Measurements from ENCODE around the gene C14orf132. TPM values are rescaled to one million over a fixed set of nuclear protein-coding genes. Genes with fewer than 3 reads are reported as not detected.

Gene C14orf132
- total RNA-seq, 1 donor from 2014 or later = 8.0 TPM

DNA sequence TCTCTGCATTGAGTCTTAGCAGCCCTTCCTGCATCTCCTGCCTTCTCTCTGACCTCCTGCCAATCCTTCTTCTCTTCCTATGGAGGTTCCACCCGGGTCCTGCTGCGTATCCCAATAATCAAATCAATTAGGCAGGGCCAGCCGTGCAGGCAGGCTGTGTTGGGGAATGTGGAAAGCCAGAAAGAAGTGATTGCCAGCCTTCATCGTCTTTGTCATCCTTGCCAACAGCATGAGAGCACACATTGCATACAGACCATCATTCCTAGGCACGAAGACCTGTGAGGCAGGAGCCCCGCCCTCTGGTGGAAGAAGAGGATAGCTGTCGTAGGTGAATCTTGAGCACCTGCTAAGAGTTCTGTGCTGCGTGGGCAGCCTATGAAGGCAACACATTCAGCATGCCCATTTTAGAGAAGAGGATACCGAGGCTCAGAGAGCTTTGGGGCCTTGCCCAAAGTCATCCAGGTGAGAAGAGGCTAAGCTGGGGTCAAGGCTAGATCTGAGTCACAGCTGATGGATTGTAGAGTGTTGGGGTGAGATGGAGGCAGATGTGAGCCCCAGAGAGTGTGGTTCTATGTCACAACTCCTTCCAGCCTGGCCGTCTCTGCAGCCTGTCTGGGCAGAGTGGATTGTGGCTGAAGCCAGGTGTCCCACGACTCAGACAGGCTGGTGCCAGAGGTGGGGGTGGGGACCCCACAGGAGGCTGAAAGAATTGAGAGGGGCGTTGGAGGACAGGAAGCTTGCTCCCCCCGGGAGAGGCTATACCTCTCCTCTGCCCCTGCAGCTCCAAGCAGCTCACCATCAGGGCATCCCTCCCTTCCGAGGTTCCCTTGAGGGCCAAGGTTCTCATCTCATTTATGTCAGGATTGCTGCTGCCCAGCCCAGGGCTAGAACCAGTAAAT, 12.7 kb downstream of the C14orf132 start:
- Histone ChIP-seq H4K20me1 (ENCODE audit: insufficient read depth, low read length) (peaks cover 63% of the 10 kb centered on the region), H3K79me2 (ENCODE audit: insufficient read depth, low read length) (peaks cover 70% of the 10 kb centered on the region), H3K27ac (ENCODE audit: low read depth, low read length) (no peak overlapping the region), H3K9ac (ENCODE audit: low read length) (no peak overlapping the region), H3K4me2 (ENCODE audit: low read length) (no peak overlapping the region), H3K36me3 (ENCODE audit: insufficient read depth, low read length) (no peaks in the 10 kb centered on the region), H2AFZ (ENCODE audit: low read depth, low read length) (no peak overlapping the region), H3K4me3 (ENCODE audit: insufficient read depth, low read depth, low read length) (no peak overlapping the region), H3K27me3 (ENCODE audit: insufficient read depth, low read length) (no peaks in the 10 kb centered on the region), H3K9me3 (ENCODE audit: insufficient read depth, low read depth, low read length) (no peaks in the 10 kb centered on the region), H3K4me1 (ENCODE audit: insufficient read depth, low read length) (peaks cover 35% of the 10 kb centered on the region)
- TF ChIP-seq EZH2 (IDR thresholded peaks at IDR 0.05; ENCODE audit: insufficient read depth, low read length) = no peak
- TF ChIP-seq, protein P1, sequence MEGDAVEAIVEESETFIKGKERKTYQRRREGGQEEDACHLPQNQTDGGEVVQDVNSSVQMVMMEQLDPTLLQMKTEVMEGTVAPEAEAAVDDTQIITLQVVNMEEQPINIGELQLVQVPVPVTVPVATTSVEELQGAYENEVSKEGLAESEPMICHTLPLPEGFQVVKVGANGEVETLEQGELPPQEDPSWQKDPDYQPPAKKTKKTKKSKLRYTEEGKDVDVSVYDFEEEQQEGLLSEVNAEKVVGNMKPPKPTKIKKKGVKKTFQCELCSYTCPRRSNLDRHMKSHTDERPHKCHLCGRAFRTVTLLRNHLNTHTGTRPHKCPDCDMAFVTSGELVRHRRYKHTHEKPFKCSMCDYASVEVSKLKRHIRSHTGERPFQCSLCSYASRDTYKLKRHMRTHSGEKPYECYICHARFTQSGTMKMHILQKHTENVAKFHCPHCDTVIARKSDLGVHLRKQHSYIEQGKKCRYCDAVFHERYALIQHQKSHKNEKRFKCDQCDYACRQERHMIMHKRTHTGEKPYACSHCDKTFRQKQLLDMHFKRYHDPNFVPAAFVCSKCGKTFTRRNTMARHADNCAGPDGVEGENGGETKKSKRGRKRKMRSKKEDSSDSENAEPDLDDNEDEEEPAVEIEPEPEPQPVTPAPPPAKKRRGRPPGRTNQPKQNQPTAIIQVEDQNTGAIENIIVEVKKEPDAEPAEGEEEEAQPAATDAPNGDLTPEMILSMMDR (IDR thresholded peaks at IDR 0.05; ENCODE audit: insufficient read depth, low read depth, low read length) = peak; percentile 15
- no peak overlapping the region for H3K27ac Mint-ChIP-seq (ENCODE audit: unreplicated experiment)
- FAIRE-seq (no peak), DNase-seq (ENCODE audit: low read depth) (no peak)
- no peak overlapping the region for H3K4me3 Mint-ChIP-seq (ENCODE audit: unreplicated experiment)
- no peaks in the 10 kb centered on the region for H3K9me3 Mint-ChIP-seq (ENCODE audit: unreplicated experiment)
- H3K4me1 Mint-ChIP-seq (ENCODE audit: low read depth, unreplicated experiment) = peaks cover 29% of the 10 kb centered on the region
- peaks cover 4% of the 10 kb centered on the region for H3K27me3 Mint-ChIP-seq (ENCODE audit: low read depth, unreplicated experiment)
- no peaks in the 10 kb centered on the region for H3K36me3 Mint-ChIP-seq (ENCODE audit: low read depth, unreplicated experiment)

DNA sequence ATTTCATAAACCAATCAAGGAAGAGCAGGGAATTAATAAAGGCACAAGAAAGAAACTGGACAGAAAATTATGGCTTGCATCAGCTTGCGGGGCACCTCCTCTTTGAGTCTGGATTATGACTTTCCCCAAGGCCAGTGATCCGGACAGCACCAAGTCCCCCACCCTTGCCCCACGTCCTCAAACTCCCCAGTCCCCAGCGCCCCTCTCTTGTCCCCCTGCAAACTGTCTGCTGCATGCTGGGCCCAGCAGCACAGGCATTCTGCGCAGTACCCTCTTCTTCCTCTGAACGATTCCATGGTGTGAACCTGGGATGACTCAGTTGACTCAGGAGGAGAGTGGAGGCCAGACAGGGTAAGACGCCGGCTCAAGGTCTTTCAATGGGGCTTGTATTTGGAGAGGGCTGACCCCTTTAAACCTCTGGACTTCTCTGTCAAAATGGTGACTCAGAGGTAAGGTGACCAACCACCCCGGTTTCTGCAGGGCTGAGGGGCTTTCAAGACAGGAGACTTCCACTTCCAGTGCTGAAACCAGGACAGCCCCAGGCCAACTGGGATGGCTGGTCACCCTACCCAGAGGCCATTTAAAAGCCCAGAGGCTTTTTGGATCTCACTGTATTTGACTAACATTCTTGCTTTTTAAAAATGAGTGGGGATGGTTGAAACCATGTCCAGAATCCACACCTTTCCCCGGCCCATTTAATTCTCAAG, 13.5 kb downstream of the C14orf132 start:
- FAIRE-seq (no peak), DNase-seq (ENCODE audit: low read depth) (peak; percentile 38)
- H3K9me3 ChIP-seq (ENCODE audit: insufficient read depth, low read depth, low read length) = no peaks in the 10 kb centered on the region
- peaks cover 63% of the 10 kb centered on the region for H4K20me1 ChIP-seq (ENCODE audit: insufficient read depth, low read length)
- Mint-ChIP-seq H3K27me3 (ENCODE audit: low read depth, unreplicated experiment) (peaks cover 4% of the 10 kb centered on the region), H3K27ac (ENCODE audit: unreplicated experiment) (no peak overlapping the region), H3K4me3 (ENCODE audit: unreplicated experiment) (no peak overlapping the region), H3K9me3 (ENCODE audit: unreplicated experiment) (no peaks in the 10 kb centered on the region), H3K4me1 (ENCODE audit: low read depth, unreplicated experiment) (peaks cover 25% of the 10 kb centered on the region), H3K36me3 (ENCODE audit: low read depth, unreplicated experiment) (no peaks in the 10 kb centered on the region)
- H3K79me2 ChIP-seq (ENCODE audit: insufficient read depth, low read length) = peaks cover 68% of the 10 kb centered on the region
- no peaks in the 10 kb centered on the region for H3K36me3 ChIP-seq (ENCODE audit: insufficient read depth, low read length)
- peak overlapping the region; percentile 95 for H3K27ac ChIP-seq (ENCODE audit: low read depth, low read length)
- H2AFZ ChIP-seq (ENCODE audit: low read depth, low read length) = no peak overlapping the region
- H3K27me3 ChIP-seq (ENCODE audit: insufficient read depth, low read length) = no peaks in the 10 kb centered on the region
- H3K4me1 ChIP-seq (ENCODE audit: insufficient read depth, low read length) = peaks cover 31% of the 10 kb centered on the region
- peak overlapping the region; percentile 77 for H3K9ac ChIP-seq (ENCODE audit: low read length)
- peak overlapping the region; percentile 65 for H3K4me2 ChIP-seq (ENCODE audit: low read length)
- H3K4me3 ChIP-seq (ENCODE audit: insufficient read depth, low read depth, low read length) = no peak overlapping the region
- no peak for TF ChIP-seq EZH2 (IDR thresholded peaks at IDR 0.05; ENCODE audit: insufficient read depth, low read length)
- TF ChIP-seq, protein P1 (IDR thresholded peaks at IDR 0.05; ENCODE audit: insufficient read depth, low read depth, low read length) = no peak

Data from astrocyte (in vitro differentiated cells and primary cell).